Progenitor cell of endocrine pancreas (in vitro differentiated cells): ENCODE data around the gene THOC1. TPM values are rescaled to one million over a fixed set of nuclear protein-coding genes. Genes with fewer than 3 reads are reported as not detected.

Source experiments
- DNase-seq: peaks from one replicate; pipeline ENCODE4 v3.0.0; 2021; ENCODE audit warnings: low spot score; ENCODE audit not compliant: unreplicated experiment
- H3K27ac Mint-ChIP-seq: 2 replicates; pipeline ENCODE4 v1.8.0; 2021; ENCODE audit warnings: mild to moderate bottlenecking, moderate library complexity, mixed read lengths
- H3K27me3 Mint-ChIP-seq: 2 replicates; pipeline ENCODE4 v1.8.0; 2021; ENCODE audit warnings: mixed read lengths
- H3K36me3 Mint-ChIP-seq: 2 replicates; pipeline ENCODE4 v1.8.0; 2022; ENCODE audit warnings: mixed read lengths; ENCODE audit not compliant: insufficient read depth
- H3K4me1 Mint-ChIP-seq: 2 replicates; pipeline ENCODE4 v1.8.0; 2021; ENCODE audit warnings: low read depth, mixed read lengths
- H3K4me3 Mint-ChIP-seq: 2 replicates; pipeline ENCODE4 v1.8.0; 2021; ENCODE audit warnings: low read depth, mild to moderate bottlenecking, moderate library complexity, mixed read lengths
- H3K9me3 Mint-ChIP-seq: 2 replicates; pipeline ENCODE4 v1.8.0; 2021; ENCODE audit warnings: low read depth, mixed read lengths
- total RNA-seq: library from RNA; stranded (reverse); gene quantifications from 2 replicates; pipeline ENCODE4 v1.2.1, GENCODE V29; 2021
- TF ChIP-seq, protein P1 (sequence below): fragments of 200-600 bp; sonication (generic); IDR thresholded peaks from one replicate; pipeline ENCODE4 v1.5.0; 2021; ENCODE audit warnings: antibody characterized with exemption, mild to moderate bottlenecking; ENCODE audit not compliant: unreplicated experiment

The THOC1 gene
- total RNA-seq, 1 donor from 2014 or later: 102 TPM

DNA sequence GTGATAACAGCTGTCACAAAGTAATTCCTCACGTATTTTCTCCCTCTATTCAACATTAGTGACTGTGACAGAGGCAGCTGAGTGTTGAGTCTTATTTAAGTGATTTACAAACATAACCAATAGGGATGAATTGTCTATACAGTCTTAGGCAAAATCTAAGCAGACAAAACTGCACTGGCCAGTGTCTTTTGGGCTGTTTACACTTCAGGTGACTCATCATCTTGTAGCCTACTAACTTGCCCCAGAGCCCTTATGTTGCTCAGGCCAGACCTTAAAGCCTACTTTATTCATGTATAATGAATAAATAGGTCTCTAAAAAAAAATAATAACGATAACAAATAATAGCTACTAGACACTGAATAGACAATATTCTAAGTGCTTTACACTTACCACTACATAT is 17.2 kb downstream of the THOC1 start:
- H3K36me3 Mint-ChIP-seq: peaks cover 25% of the 10 kb centered on the region
- no peaks in the 10 kb centered on the region for H3K27me3 Mint-ChIP-seq
- no peaks in the 10 kb centered on the region for H3K9me3 Mint-ChIP-seq
- no peak overlapping the region for H3K27ac Mint-ChIP-seq
- peaks cover 16% of the 10 kb centered on the region for H3K4me1 Mint-ChIP-seq
- TF ChIP-seq, protein P1, sequence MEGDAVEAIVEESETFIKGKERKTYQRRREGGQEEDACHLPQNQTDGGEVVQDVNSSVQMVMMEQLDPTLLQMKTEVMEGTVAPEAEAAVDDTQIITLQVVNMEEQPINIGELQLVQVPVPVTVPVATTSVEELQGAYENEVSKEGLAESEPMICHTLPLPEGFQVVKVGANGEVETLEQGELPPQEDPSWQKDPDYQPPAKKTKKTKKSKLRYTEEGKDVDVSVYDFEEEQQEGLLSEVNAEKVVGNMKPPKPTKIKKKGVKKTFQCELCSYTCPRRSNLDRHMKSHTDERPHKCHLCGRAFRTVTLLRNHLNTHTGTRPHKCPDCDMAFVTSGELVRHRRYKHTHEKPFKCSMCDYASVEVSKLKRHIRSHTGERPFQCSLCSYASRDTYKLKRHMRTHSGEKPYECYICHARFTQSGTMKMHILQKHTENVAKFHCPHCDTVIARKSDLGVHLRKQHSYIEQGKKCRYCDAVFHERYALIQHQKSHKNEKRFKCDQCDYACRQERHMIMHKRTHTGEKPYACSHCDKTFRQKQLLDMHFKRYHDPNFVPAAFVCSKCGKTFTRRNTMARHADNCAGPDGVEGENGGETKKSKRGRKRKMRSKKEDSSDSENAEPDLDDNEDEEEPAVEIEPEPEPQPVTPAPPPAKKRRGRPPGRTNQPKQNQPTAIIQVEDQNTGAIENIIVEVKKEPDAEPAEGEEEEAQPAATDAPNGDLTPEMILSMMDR: no peak
- H3K4me3 Mint-ChIP-seq: no peak overlapping the region
- no peak for DNase-seq

DNA sequence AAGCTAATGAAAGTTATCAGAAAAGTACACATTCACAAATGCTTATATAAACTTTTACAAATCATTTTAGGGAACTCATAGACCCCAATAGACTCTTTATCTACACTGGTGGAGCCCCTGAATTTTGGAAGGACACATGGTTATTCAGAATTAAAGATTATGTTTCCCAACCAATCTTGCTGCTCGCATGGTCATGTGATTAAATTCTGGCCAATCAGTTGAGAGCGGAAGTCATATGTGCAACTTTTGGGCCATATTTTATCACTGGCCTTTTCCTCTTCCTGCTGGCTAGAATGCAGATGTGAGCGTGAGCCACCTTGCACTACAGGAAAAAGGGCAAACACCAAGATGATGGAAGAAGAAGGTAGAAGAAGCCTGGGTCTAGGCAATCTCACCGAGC is 19.8 kb downstream of the THOC1 start:
- peaks cover 43% of the 10 kb centered on the region for H3K36me3 Mint-ChIP-seq
- no peaks in the 10 kb centered on the region for H3K27me3 Mint-ChIP-seq
- no peak overlapping the region for H3K27ac Mint-ChIP-seq
- H3K9me3 Mint-ChIP-seq: no peaks in the 10 kb centered on the region
- no peaks in the 10 kb centered on the region for H3K4me1 Mint-ChIP-seq
- TF ChIP-seq, protein P1: no peak
- H3K4me3 Mint-ChIP-seq: no peak overlapping the region
- DNase-seq: no peak

DNA sequence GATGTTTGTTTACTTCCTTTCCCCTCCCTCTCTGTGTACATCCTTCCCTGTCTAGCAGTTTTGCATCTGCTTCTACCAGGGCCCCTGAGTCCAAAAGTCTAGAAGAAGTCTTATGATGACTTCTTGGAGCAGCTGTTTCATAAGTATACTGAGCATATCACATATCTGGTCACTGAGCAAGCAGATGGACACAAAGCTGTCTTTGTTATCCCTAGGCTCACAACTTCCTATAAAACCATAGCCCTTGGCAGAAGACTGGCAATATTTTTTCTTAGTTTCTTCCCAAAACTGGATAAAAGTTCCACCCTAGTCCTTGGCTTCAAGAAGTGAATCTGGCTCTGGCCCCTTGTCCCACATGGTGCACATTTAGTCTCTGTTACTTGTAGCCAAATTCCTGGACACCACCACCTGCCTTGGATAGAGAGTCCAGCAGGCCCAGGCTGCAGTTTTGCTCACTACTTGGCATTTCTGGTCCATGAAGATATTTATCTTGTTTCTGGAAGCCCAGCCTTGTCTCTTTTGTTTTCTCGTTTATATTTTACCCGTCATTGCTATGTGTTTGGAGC is 22.5 kb downstream of the THOC1 start:
- Mint-ChIP-seq H3K27me3 (no peaks in the 10 kb centered on the region), H3K4me3 (no peak overlapping the region), H3K4me1 (no peaks in the 10 kb centered on the region), H3K36me3 (peaks cover 42% of the 10 kb centered on the region), H3K27ac (no peak overlapping the region), H3K9me3 (no peaks in the 10 kb centered on the region)
- TF ChIP-seq, protein P1: no peak
- DNase-seq: no peak

DNA sequence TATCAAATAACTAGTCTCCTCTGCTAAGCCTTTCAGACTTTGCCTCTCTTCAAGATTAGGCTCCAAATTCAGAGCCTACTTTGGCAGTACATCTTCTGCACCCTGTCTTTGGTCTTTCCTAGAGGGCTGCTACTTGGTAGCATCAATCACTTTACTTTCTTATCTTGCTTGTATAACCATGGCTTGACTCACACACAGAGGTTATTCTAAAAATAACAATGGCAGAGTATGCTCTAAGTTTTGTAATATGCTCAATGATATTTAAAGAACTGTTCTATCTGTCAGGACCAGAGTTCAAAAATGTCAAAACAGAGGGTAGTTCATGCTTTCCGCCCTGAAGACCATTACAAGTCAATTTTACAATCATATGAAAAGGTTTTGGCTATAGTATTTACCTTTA is 27.7 kb downstream of the THOC1 start:
- TF ChIP-seq, protein P1: no peak
- Mint-ChIP-seq H3K9me3 (no peaks in the 10 kb centered on the region), H3K4me1 (no peaks in the 10 kb centered on the region), H3K27me3 (no peaks in the 10 kb centered on the region), H3K27ac (no peak overlapping the region), H3K36me3 (peaks cover 29% of the 10 kb centered on the region), H3K4me3 (no peak overlapping the region)
- DNase-seq: no peak

DNA sequence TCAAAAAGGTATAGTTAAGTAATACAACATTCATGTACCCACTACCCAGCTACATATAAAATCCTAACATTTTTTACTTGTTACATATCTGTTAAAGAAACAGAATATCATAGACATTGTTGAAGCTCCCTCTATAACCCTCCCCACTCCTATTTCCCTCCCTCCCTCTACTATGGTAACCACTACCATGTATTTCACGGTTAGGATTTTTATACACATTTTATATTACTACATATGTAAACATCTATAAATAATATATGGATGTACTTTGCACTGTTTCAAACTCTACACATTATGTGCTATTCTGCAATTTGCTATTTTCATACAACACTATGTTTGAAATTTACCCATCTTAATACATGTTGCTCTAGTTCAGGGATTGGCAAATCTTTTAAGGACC is 36.3 kb downstream of the THOC1 start:
- Mint-ChIP-seq H3K36me3 (peaks cover 21% of the 10 kb centered on the region), H3K27ac (no peak overlapping the region), H3K9me3 (no peaks in the 10 kb centered on the region), H3K4me3 (no peak overlapping the region), H3K27me3 (no peaks in the 10 kb centered on the region), H3K4me1 (no peaks in the 10 kb centered on the region)
- TF ChIP-seq, protein P1: no peak
- no peak for DNase-seq
